Gastroesophageal sphincter (tissue), 4 donors: ENCODE results near the gene SLC50A1. TPM values are rescaled to one million over a fixed set of nuclear protein-coding genes. Genes with fewer than 3 reads are reported as not detected.
"Not testable (repeated sequence)": the region's sequence is repeated elsewhere in the genome, so short reads cannot be mapped to it uniquely, and the experiment has no call there.

Experiments used
- ATAC-seq: fragments of 150-250 bp; one replicate; pipeline ENCODE4 v1.9.1; 2016; ENCODE audit warnings: mild to moderate bottlenecking, moderate library complexity
- H3K27ac ChIP-seq, 4 donors: fragments of 200-600 bp; sonication (generic) in 3 of 4; 1 replicate in 3 of 4; 2 replicates in 1 of 4; pipeline ENCODE4 v1.5.1; 2016 to 2019
- H3K27me3 ChIP-seq: fragments of 200-600 bp; sonication (generic); one replicate; pipeline ENCODE4 v1.5.1; 2019
- H3K36me3 ChIP-seq, 2 donors: fragments of 200-600 bp; sonication (generic); one replicate each; pipeline ENCODE4 v1.5.1; 2019; ENCODE audit warnings: control low read depth in 1 of 2
- H3K4me1 ChIP-seq, 3 donors: fragments of 200-600 bp; sonication (generic); 1 replicate in 2 of 3; 2 replicates in 1 of 3; pipeline ENCODE4 v1.5.1; 2016 to 2019; ENCODE audit warnings: control low read depth in 2 of 3
- H3K4me3 ChIP-seq, 2 donors: fragments of 200-600 bp; sonication (generic); one replicate each; pipeline ENCODE4 v1.5.1; 2019; ENCODE audit warnings: mild to moderate bottlenecking in 1 of 2, moderate library complexity in 1 of 2
- H3K9me3 ChIP-seq, 3 donors: fragments of 200-600 bp; sonication (generic); one replicate each; pipeline ENCODE4 v1.5.1; 2017 to 2019; ENCODE audit warnings: control low read depth in 2 of 3
- CTCF ChIP-seq, 4 experiments: fragments of 200-600 bp in 2 of 4; fragments of 450-650 bp in 2 of 4; sonication (generic) in 1 of 4; IDR thresholded peaks; one replicate each; pipeline ENCODE4 v1.5.1; 2017 to 2019; ENCODE audit warnings: antibody characterized with exemption in 4 of 4, mild to moderate bottlenecking in 2 of 4, moderate library complexity in 2 of 4
- EP300 ChIP-seq: sonication (generic); formaldehyde crosslinking; IDR thresholded peaks from one replicate; pipeline ENCODE4 v1.6.1; 2017; ENCODE audit warnings: antibody characterized with exemption, mild to moderate bottlenecking
- POLR2A ChIP-seq, 2 donors: fragments of 450-650 bp; IDR thresholded peaks; one replicate each; pipeline ENCODE4 v1.6.1; 2017; ENCODE audit warnings: antibody characterized with exemption in 2 of 2, mild to moderate bottlenecking in 2 of 2, moderate library complexity in 1 of 2
- POLR2AphosphoS5 ChIP-seq: sonication (generic); formaldehyde crosslinking; IDR thresholded peaks from one replicate; pipeline ENCODE4 v1.6.1; 2017; ENCODE audit warnings: antibody characterized with exemption
- WGBS, 2 donors: methylation state at CpG; one replicate each; pipeline ENCODE4 v1.1.5; 2018; ENCODE audit warnings: low coverage in 1 of 2; 5-methylcytosine and 5-hydroxymethylcytosine counted together
- total RNA-seq, 4 donors: library from RNA; depleted of rRNA; stranded (reverse); fragments of >200 nt; gene quantifications; one replicate each; pipeline ENCODE4 v1.1.0, GENCODE V29; 2016

SLC50A1 gene
- total RNA-seq, 4 donors from 2014 or later, result 12.5 to 16.8 (median 13.9) TPM

- Histone ChIP-seq H3K27me3 (no peaks in the 10 kb centered on the region), H3K4me1 (no peaks in the 10 kb centered on the region), H3K9me3 (no peaks in the 10 kb centered on the region), H3K36me3 (no peaks in the 10 kb centered on the region), H3K4me3 (no peak overlapping the region), H3K27ac (no peak overlapping the region)
- 74 to 96% methylated on average over 4 to 6 of the region's 8 CpGs for WGBS, 2 donors
- ATAC-seq, result no peak
- TF ChIP-seq CTCF (IDR thresholded peaks at IDR 0.05) (no peak), POLR2AphosphoS5 (no peak), EP300 (no peak), POLR2A (IDR thresholded peaks at IDR 0.05) (no peak)
Observed at GRCh38 chr1:155160128-155160527, 24.5 kb downstream of the SLC50A1 start.

GRCh38 chr1:155162631-155163030, 27.0 kb downstream of the SLC50A1 start:
- peaks cover 0 to 19% (median 9%) of the 10 kb centered on the region in 3 donors for H3K4me1 ChIP-seq
- ATAC-seq, H3K9me3 ChIP-seq, H3K27me3 ChIP-seq, H3K27ac ChIP-seq, H3K36me3 ChIP-seq, H3K4me3 ChIP-seq: not testable (repeated sequence)
- WGBS, 2 donors, result 80 to 100% methylated on average over 1 to 2 of the region's 6 CpGs

GRCh38 chr1:155163785-155164184, 28.1 kb downstream of the SLC50A1 start:
- WGBS, 2 donors, result 89 to 91% methylated on average over 3 to 4 of the region's 4 CpGs

GRCh38 chr1:155164625-155165024, 29.0 kb downstream of the SLC50A1 start:
- H3K27me3 ChIP-seq, ATAC-seq, H3K27ac ChIP-seq, H3K4me3 ChIP-seq, H3K9me3 ChIP-seq: not testable (repeated sequence)
- 91% methylated on average over 4 of the region's 11 CpGs; no CpG with 5 or more reads in 1 of the 2 donors for WGBS, 2 donors
- peaks cover 0 to 12% of the 10 kb centered on the region in 2 donors for H3K36me3 ChIP-seq
- peaks cover 0 to 26% (median 11%) of the 10 kb centered on the region in 3 donors for H3K4me1 ChIP-seq

More at GRCh38 chr1:155163785-155164184, 28.1 kb downstream of the SLC50A1 start:
- ATAC-seq, H3K9me3 ChIP-seq, H3K27me3 ChIP-seq, H3K4me3 ChIP-seq, H3K27ac ChIP-seq, H3K36me3 ChIP-seq: not testable (repeated sequence)
- H3K4me1 ChIP-seq, result peaks cover 0 to 26% (median 11%) of the 10 kb centered on the region in 3 donors

- 73% methylated on average over 4 of the region's 8 CpGs; no CpG with 5 or more reads in 1 of the 2 donors for WGBS, 2 donors
Observed at GRCh38 chr1:155166051-155166470, 30.4 kb downstream of the SLC50A1 start.

GRCh38 chr1:155166471-155167165, 31.0 kb downstream of the SLC50A1 start:
- peak overlapping the region in 1 of 2 donors; percentile 20 for H3K4me3 ChIP-seq
- peaks cover 0 to 37% (median 11%) of the 10 kb centered on the region in 3 donors for H3K4me1 ChIP-seq
- peaks cover 0 to 27% of the 10 kb centered on the region in 2 donors for H3K36me3 ChIP-seq
- ATAC-seq, result peak; percentile 73
- no peaks in the 10 kb centered on the region for H3K27me3 ChIP-seq
- TF ChIP-seq POLR2AphosphoS5 (peak; percentile 15), EP300 (no peak)
- H3K27ac ChIP-seq, result peak overlapping the region in 3 of 4 donors; percentile 51 to 68 (median 63)
- no peaks in the 10 kb centered on the region for H3K9me3 ChIP-seq
- 62% methylated on average over 6 of the region's 27 CpGs; no CpG with 5 or more reads in 1 of the 2 donors for WGBS, 2 donors

More at GRCh38 chr1:155166051-155166470, 30.4 kb downstream of the SLC50A1 start:
- no peak overlapping the region for H3K4me3 ChIP-seq
- H3K9me3 ChIP-seq, result no peaks in the 10 kb centered on the region
- peaks cover 0 to 26% of the 10 kb centered on the region in 2 donors for H3K36me3 ChIP-seq
- peak overlapping the region in 3 of 4 donors; percentile 51 to 68 (median 63) for H3K27ac ChIP-seq
- peaks cover 0 to 31% (median 11%) of the 10 kb centered on the region in 3 donors for H3K4me1 ChIP-seq
- no peak for ATAC-seq
- no peak for TF ChIP-seq POLR2A (IDR thresholded peaks at IDR 0.05)
- H3K27me3 ChIP-seq, result no peaks in the 10 kb centered on the region

- peak; percentile 85 for ATAC-seq
- peak overlapping the region in 3 of 4 donors; percentile 51 to 68 (median 63) for H3K27ac ChIP-seq
- H3K4me3 ChIP-seq, result peak overlapping the region in 1 of 2 donors; percentile 20
Observed at GRCh38 chr1:155167166-155168104, 31.8 kb downstream of the SLC50A1 start.

GRCh38 chr1:155168105-155168445, 32.4 kb downstream of the SLC50A1 start:
- H3K36me3 ChIP-seq, result peaks cover 0 to 27% of the 10 kb centered on the region in 2 donors
- H3K27me3 ChIP-seq, ATAC-seq, H3K9me3 ChIP-seq, H3K4me3 ChIP-seq: not testable (repeated sequence)
- peak overlapping the region in 1 of 4 donors; percentile 63 for H3K27ac ChIP-seq
- peaks cover 0 to 47% (median 18%) of the 10 kb centered on the region in 3 donors for H3K4me1 ChIP-seq
- 20 to 30% methylated on average over 1 to 2 of the region's 4 CpGs for WGBS, 2 donors

More at GRCh38 chr1:155167166-155168104, 31.8 kb downstream of the SLC50A1 start:
- H3K36me3 ChIP-seq, result peaks cover 0 to 27% of the 10 kb centered on the region in 2 donors
- no peaks in the 10 kb centered on the region for H3K27me3 ChIP-seq
- no peaks in the 10 kb centered on the region for H3K9me3 ChIP-seq
- H3K4me1 ChIP-seq, result peaks cover 0 to 45% (median 18%) of the 10 kb centered on the region in 3 donors
- TF ChIP-seq POLR2AphosphoS5 (peak; percentile 25), POLR2A (IDR thresholded peaks at IDR 0.05) (no peak), CTCF (IDR thresholded peaks at IDR 0.05) (peak; percentile 85 to 94 (median 90)), EP300 (no peak)
- 0 to 22% methylated on average over 3 to 9 of the region's 28 CpGs for WGBS, 2 donors
